Measurements from ENCODE around the gene PDE3B.

DNA sequence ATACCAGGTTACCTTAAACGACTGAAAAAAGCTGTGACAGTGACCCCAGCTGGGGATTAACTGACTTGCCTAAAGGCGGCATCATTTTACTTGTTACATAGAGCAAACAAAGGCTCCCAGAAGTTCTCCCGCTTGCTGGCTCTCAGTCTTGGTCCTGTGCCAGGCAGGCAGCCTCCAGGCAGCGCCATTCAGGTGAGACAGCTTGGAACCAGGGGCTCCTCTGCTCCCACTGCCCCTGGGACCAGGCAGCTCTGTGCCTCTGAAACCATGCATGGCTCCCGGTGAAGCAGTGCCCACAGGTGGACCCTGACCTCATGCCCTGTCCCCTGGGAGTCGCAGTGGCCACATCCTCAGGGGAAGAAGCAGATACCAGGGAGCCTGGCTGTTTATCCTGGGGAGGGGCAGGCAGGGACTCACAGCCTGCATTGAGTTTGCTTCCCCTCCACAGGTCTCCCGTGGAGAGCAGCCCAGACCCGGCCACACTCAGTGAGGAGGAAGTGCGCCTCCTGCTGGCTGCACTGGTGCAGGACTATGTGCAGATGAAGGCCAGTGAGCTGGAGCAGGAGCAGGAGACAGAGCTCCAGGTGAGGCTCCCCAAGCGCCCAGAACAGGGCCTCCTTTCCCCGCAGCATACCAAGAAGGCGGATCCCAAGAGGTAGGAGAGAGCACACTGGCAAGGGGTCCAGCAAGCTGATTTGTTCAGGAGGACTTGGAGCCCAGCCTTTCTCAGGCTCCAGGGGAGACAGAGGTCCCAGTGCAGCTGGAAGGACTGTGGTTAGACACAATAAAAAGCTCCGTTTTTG is 264.0 kb downstream of the PDE3B start:
- TF ChIP-seq CTCF (IDR thresholded peaks at IDR 0.05) = peak; percentile 69 to 81 (median 75)
- TF ChIP-seq POLR2A (IDR thresholded peaks at IDR 0.05) = no peak
